ENCODE data around the gene PELO. TPM values are rescaled to one million over a fixed set of nuclear protein-coding genes. Genes with fewer than 3 reads are reported as not detected.

PELO gene
- total RNA-seq, 3 donors from 2014 or later = 11.7 to 16.7 (median 12.1) TPM

DNA sequence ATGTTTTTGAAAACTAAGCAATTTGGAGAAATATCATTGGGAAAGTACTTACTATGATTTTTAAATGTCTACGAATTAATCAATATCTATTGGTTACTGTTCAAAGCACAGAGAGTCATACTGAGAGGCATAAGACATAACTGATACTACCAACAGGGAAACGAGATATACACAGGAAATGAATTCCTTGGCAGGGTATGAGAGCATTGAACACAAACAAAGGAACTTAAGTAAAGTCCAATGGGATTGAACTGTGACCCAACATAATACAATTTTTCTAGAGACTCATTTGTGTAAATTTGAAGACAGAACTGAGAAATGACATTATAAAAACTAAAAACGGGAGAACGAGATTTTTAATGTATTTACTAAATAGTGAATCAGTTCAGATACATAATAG, 1.3 kb upstream of the PELO start:
- H3K4me1 ChIP-seq = no peaks in the 10 kb centered on the region
- H3K4me3 ChIP-seq = peak overlapping the region in 1 of 3 donors; percentile 92

DNA sequence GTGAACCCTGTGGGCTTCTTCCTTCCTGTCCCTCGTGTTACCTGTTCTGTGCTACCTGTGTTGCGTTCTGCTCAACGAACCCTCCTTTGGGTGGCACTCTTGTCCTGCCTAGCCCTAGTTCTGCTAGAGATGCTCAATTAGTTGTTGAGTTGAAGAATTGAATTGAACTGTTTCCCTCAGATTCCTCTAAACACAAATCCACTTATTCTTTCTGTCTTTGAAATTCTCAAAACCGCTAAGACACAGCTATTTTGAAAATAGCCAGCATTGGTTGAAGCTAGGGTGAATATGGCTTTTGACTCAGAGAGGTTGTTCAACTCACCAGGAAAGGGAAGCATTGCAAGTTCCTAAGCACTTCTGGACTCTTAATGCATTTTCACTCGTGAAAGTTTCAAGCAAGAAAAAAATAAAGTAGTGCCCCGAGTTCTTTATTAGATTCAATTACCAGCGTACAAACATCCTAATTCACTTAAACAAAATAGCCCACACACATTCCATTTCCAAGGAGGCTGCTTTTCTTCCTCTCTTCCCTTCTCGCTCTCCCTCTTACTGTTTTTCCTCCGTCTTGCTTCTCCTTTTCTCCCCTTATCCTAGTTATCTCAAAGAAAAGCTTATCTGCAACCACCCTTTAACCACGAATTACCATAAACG, 642 bp upstream of the PELO start:
- Histone ChIP-seq H3K27ac (peak overlapping the region; percentile 89 to 98), H3K36me3 (no peaks in the 10 kb centered on the region), H3K27me3 (no peaks in the 10 kb centered on the region), H3K9me3 (no peaks in the 10 kb centered on the region), H3K4me1 (no peaks in the 10 kb centered on the region), H3K4me3 (peak overlapping the region; percentile 67 to 92 (median 67))
- intact Hi-C loops (cut with DNase I; ENCODE audit: low total_unique reads) = loop anchor here (10.0 kb wide), 1 partner anchor 118 kb away; no protein-coding TSS in a partner anchor
- no peak for DNase-seq (ENCODE audit: low spot score in 2 of 2)
- TF ChIP-seq POLR2AphosphoS5 (IDR thresholded peaks at IDR 0.05) = no peak
- TF ChIP-seq, protein P1, sequence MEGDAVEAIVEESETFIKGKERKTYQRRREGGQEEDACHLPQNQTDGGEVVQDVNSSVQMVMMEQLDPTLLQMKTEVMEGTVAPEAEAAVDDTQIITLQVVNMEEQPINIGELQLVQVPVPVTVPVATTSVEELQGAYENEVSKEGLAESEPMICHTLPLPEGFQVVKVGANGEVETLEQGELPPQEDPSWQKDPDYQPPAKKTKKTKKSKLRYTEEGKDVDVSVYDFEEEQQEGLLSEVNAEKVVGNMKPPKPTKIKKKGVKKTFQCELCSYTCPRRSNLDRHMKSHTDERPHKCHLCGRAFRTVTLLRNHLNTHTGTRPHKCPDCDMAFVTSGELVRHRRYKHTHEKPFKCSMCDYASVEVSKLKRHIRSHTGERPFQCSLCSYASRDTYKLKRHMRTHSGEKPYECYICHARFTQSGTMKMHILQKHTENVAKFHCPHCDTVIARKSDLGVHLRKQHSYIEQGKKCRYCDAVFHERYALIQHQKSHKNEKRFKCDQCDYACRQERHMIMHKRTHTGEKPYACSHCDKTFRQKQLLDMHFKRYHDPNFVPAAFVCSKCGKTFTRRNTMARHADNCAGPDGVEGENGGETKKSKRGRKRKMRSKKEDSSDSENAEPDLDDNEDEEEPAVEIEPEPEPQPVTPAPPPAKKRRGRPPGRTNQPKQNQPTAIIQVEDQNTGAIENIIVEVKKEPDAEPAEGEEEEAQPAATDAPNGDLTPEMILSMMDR (IDR thresholded peaks at IDR 0.05) = peak in 1 of 3 donors; percentile 12

More for the DNA sequence above, 1.3 kb upstream of the PELO start:
- no peak for DNase-seq (ENCODE audit: low spot score in 2 of 2)
- intact Hi-C loops (cut with DNase I; ENCODE audit: low total_unique reads) = loop anchor here (10.0 kb wide), 1 partner anchor 118 kb away; no protein-coding TSS in a partner anchor
- no peaks in the 10 kb centered on the region for H3K36me3 ChIP-seq
- H3K27ac ChIP-seq = peak overlapping the region in 1 of 2 donors; percentile 98
- H3K9me3 ChIP-seq = no peaks in the 10 kb centered on the region
- H3K27me3 ChIP-seq = no peaks in the 10 kb centered on the region
- TF ChIP-seq POLR2AphosphoS5 (IDR thresholded peaks at IDR 0.05) (no peak), POLR2A (IDR thresholded peaks at IDR 0.05) (no peak)
- TF ChIP-seq, protein P1 (IDR thresholded peaks at IDR 0.05) = no peak

DNA sequence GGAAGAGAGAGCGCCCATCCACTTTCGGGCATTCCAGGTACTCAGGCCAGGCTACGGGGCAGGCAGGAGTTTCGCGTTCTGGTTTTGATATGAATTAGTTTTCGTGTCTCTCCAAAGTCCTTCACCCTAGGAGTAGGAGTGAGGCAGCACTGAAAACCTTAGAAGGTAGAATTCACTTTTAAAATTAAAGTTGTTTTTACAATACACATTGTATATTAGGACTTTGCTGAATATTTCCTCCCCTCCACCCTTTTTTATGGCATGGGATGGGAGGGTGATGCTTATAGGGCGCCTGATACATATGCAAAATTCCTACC, 747 bp downstream of the PELO start:
- Histone ChIP-seq H3K4me3 (peak overlapping the region; percentile 67 to 92 (median 67)), H3K4me1 (no peaks in the 10 kb centered on the region), H3K27ac (peak overlapping the region; percentile 89 to 98), H3K36me3 (no peaks in the 10 kb centered on the region), H3K27me3 (no peaks in the 10 kb centered on the region), H3K9me3 (no peaks in the 10 kb centered on the region)
- no peak for DNase-seq (ENCODE audit: low spot score in 2 of 2)
- intact Hi-C loops (cut with DNase I; ENCODE audit: low total_unique reads) = loop anchor here (10.0 kb wide), 1 partner anchor 116 kb away; no protein-coding TSS in a partner anchor
- TF ChIP-seq, protein P1 (IDR thresholded peaks at IDR 0.05) = no peak
- no peak for TF ChIP-seq POLR2A (IDR thresholded peaks at IDR 0.05)
- TF ChIP-seq POLR2AphosphoS5 (IDR thresholded peaks at IDR 0.05) = no peak

DNA sequence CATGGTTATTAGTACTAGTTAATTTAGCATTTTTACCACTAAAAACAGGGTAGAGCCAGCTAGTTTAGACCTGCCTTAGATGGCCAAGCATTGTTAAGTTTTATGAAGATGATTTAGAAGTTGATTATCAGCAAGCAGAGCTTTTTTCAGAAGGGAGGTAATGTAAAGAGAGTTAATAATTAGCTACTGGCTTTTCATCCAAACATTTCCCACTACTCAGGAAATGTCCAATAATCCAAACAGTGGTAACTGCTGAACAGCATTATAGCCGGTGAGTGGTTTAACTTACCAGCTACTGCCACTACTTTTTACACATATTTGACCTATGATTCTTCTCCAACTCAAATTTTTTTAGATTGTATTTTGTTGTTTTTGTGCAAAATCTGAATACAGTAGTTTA, 1.7 kb downstream of the PELO start:
- DNase-seq (ENCODE audit: low spot score in 2 of 2) = no peak
- Histone ChIP-seq H3K27ac (peak overlapping the region; percentile 89 to 98), H3K4me1 (no peaks in the 10 kb centered on the region), H3K4me3 (peak overlapping the region; percentile 67 to 92 (median 67)), H3K27me3 (no peaks in the 10 kb centered on the region), H3K36me3 (no peaks in the 10 kb centered on the region), H3K9me3 (no peaks in the 10 kb centered on the region)
- TF ChIP-seq, protein P1 (IDR thresholded peaks at IDR 0.05) = no peak
- no peak for TF ChIP-seq POLR2AphosphoS5 (IDR thresholded peaks at IDR 0.05)
- TF ChIP-seq POLR2A (IDR thresholded peaks at IDR 0.05) = no peak
- intact Hi-C loops (cut with DNase I; ENCODE audit: low total_unique reads) = loop anchor here (10.0 kb wide), 1 partner anchor 115 kb away; no protein-coding TSS in a partner anchor

DNA sequence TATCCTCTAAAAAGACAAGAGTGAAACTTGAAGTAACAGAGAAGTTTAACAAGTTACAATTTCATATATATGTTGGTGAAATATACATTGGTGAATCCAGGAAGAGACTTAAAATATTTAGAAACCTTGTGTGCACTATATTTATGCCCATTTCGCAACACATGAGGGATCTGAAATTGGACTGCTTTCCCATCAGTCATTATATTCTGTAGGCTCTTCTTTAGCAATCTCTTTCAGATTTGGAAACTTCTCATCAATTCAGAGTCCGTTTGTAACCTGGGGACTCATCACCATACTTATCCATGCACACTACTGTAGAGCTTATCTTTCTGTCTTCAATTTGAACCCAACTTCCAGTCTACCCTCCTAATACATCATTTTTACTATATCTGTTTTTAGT, 2.1 kb downstream of the PELO start:
- DNase-seq (ENCODE audit: low spot score in 2 of 2) = no peak

More for the DNA sequence above, 2.1 kb downstream of the PELO start:
- H3K36me3 ChIP-seq = no peaks in the 10 kb centered on the region
- TF ChIP-seq POLR2AphosphoS5 (IDR thresholded peaks at IDR 0.05) = no peak
- TF ChIP-seq, protein P1 (IDR thresholded peaks at IDR 0.05) = no peak
- no peak for TF ChIP-seq POLR2A (IDR thresholded peaks at IDR 0.05)
- H3K27ac ChIP-seq = peak overlapping the region in 1 of 2 donors; percentile 98
- H3K4me3 ChIP-seq = peak overlapping the region; percentile 67 to 92 (median 67)
- no peaks in the 10 kb centered on the region for H3K27me3 ChIP-seq
- intact Hi-C loops (cut with DNase I; ENCODE audit: low total_unique reads) = loop anchor here (10.0 kb wide), 1 partner anchor 115 kb away; no protein-coding TSS in a partner anchor
- H3K4me1 ChIP-seq = no peaks in the 10 kb centered on the region
- no peaks in the 10 kb centered on the region for H3K9me3 ChIP-seq

Measured in breast epithelium (tissue), 4 donors.